G401 (cell line): ENCODE results near the gene ATG2B. TPM values are rescaled to one million over a fixed set of nuclear protein-coding genes. Genes with fewer than 3 reads are reported as not detected.

ENCODE experiments used
- DNase-seq: peaks from one replicate; pipeline ENCODE4 v3.0.0-alpha.2; 2015; ENCODE audit warnings: low spot score
- in situ Hi-C: cut with HindIII; loops from 2 replicates; pipeline ENCODE4 v1.10.0; 2016; ENCODE audit warnings: low sequenced_read_pairs, mixed read lengths
- total RNA-seq: library from RNA; depleted of rRNA; stranded (reverse); fragments of >200 nt; shearing (Covaris generic); gene quantifications from 2 replicates; pipeline ENCODE4 v1.2.3, GENCODE V29; 2014

ATG2B gene
- total RNA-seq, 1 experiment from 2014 or later = 5.5 TPM

DNA sequence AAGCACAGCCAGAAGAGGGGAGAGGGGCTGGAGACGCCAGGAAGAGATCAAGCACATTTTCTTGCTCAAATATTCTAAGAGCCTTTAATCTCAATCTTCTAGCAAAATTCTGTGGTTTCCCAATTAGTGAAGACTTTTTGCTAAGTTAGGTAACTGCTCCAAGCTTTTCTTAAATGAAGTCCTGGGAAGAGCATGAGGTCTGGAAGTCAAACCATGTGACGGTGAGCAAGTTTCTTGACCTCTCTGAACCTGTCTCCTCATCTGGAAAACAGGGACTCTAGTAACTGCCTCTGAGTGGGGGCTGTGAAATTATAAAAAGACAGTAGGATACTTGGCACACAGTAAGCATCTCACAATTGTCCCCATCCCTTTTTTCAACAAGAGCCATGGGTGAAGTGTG, 83.0 kb downstream of the ATG2B start:
- DNase-seq = no peak
- in situ Hi-C loops = no loop called here

DNA sequence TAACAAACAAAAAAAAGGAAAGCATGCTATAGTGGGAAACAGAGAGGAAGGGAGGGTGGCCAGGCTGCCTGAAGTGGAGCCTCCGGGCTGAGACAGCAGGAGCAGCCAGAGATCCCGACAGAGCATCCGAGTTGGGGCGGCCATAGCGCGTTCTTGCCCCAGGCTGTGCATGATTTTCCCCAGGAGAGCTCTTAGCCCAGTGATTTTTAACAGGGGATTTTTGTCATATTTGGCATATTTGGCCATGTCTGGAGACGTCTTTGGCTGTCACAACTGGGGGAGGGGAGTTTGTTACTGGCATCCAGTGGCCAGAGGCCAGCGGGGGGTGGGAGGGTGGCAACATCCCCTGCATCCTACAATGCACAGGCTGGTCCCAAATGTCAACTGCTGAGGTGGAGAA, 83.6 kb downstream of the ATG2B start:
- in situ Hi-C loops = no loop called here
- DNase-seq = no peak

DNA sequence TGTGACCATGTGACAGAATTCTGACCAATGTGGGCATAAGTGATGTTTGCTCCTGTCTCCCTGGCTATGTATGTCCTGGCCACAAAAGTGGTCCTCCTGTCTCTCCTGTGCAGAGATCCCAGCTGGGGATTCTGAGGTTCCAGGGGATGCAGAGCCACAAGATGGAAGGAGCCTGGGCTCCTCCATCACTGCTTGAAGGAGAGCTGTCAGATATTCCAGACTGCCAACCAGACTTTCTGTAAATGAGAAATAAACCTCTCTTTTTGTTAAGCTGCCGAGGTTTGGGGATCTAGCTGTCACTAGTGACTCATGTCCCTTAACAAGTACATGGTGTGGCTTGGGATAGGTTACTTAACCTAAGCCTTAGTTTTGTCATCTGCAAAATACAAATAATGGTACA, 85.3 kb downstream of the ATG2B start:
- no peak for DNase-seq
- in situ Hi-C loops = no loop called here

DNA sequence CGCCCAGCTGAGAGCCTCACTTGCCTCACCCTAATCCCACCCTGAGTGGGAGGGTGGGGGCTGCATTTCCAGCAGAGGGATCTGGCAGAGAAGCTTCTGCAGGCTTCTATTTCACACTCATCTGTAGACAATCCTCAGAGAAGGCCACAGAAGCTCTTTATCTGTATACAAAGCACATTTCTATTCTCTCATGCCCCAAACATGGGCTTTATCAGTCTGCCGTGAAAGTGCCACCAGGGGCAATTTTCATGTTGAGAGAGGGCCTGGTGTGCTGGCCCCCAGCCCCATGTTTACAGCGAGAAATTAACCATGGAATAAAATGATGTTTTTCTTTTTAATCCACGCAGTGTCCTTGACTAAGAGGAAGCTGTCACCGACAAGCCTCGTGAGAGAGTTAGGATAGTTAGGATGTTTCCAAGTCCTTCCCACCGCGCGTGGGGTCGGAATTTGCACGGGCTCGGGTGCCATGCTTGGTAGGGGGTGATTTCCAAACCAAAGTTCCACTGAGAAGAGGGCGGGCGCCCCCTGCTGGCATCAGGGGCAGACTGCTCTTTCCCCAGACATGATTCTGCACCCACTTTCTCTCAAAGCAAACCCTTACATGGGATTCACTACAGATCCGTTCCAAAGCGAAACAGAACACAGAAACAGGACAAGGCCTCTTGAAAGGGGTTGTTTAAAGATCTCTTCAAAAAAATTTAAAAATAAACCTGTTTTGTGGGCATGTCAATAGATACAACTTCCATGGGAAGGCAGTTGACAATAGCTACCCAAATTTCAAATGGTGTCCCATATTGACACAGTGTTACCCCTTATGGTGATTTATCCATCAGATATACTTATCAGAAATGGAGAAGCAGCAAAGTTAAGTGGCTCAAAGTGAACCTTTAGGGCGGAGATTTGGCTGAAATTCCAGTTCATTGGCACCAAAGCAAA, 87.7 kb downstream of the ATG2B start:
- in situ Hi-C loops = no loop called here
- peak; percentile 75 for DNase-seq

DNA sequence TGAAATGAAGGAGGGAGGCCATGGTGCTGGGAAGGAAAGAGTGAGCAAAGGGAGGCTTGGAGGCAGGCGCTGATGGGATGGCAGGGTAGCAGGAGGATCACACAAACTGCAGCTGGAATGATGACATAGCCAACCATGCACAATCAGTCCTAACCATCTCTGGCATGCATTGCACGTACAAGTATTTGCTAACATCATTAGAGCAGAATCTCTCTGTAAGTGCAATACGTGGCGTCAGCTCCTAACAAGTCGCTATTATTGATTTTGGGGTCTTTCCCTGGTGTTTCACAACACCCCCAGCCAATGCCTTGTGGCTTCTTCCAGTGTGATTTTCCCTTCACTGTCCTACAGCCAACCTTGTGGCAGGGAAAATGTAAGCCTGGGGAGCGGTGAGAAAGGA, 88.6 kb downstream of the ATG2B start:
- in situ Hi-C loops = no loop called here
- DNase-seq = no peak

DNA sequence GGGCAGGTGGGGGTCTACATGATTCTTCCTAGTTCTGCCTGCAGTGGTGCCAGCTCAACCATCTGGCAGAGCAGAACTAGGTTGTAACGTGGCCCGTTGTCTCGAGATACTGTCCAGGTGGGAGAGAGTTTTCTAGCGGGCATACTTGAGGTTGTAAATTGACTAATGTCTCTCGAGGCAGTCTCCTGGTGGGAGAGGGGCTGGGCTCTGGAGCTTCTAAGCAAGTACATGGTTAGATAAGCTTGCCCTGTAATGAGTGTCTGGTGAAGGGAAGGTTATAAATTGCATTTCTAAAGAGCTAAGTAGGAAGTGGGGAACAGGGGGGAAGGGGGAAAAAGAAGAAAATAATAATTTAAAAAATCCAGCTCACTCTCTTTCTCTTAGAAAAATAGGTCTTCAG, 89.0 kb downstream of the ATG2B start:
- in situ Hi-C loops = no loop called here
- DNase-seq = no peak

DNA sequence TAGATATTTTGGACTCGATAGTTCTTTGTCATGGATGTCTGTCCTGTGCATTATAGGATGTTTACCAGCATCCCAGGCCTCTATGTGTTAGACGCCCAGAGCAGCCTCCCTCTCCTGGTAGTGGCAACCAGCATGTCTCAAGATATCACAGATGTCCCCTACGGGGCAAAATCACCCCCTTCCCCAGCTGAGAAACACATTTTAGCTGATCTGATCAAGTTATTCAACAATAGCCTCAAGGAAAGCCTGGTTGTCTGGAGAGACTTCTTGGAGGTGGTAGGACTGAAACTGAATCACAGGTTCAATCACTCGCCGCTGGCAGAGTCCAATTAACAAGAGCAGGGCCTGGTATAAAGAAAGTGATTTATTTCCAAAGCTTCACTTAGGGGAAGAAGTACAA, 89.5 kb downstream of the ATG2B start:
- in situ Hi-C loops = no loop called here

DNA sequence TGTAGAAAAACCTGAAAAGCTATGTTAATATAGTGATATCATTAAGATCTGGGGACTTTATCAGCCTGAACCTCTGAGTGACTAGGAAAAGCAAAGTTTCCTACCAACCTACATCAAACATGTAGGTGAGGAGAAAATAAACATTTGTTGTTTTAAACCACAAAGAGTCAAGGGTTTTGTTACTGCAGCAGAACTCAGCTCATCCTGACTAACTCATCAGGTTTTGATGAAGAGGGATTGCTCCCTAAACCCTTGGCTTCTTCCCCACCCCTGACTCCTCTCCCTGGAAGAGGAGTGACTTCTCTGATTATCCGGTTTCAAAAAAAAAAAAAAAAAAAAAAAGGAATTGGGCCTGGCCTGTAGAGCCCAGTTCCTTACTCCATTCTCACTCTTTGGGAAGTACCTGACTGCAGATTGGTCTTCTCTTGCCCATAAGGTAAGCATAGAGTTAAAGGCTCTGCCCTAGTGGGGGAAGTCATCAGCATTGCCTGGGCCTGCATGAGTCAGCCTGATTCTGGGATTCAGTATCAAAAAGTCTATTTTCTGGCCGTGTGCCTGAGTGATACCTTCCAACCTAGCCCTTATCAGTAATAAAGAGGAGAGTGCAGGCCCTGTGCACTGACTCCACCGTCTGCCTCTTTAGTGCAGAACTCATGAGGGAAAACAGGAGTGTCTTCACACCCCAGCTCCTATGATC, 90.2 kb downstream of the ATG2B start:
- in situ Hi-C loops = no loop called here

More for the DNA sequence above, 89.5 kb downstream of the ATG2B start:
- no peak for DNase-seq

DNA sequence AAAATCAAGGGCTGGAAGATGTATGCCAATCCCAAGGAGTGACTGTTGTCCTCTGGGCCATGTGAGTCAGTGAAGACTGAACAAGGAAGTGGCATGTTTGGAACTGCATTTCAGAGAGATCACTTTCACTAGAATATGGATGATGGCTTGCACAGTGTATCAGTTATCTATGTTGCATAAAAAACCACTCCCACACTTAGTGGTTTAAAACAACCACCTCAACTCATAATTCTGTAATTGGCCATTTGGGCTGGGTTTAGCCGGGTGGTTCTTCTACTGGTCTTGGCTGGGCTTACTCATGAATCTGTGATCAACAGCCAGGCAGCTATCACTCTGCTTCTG, 91.7 kb downstream of the ATG2B start:
- in situ Hi-C loops = no loop called here
- no peak for DNase-seq

More for the DNA sequence above, 90.2 kb downstream of the ATG2B start:
- no peak for DNase-seq

DNA sequence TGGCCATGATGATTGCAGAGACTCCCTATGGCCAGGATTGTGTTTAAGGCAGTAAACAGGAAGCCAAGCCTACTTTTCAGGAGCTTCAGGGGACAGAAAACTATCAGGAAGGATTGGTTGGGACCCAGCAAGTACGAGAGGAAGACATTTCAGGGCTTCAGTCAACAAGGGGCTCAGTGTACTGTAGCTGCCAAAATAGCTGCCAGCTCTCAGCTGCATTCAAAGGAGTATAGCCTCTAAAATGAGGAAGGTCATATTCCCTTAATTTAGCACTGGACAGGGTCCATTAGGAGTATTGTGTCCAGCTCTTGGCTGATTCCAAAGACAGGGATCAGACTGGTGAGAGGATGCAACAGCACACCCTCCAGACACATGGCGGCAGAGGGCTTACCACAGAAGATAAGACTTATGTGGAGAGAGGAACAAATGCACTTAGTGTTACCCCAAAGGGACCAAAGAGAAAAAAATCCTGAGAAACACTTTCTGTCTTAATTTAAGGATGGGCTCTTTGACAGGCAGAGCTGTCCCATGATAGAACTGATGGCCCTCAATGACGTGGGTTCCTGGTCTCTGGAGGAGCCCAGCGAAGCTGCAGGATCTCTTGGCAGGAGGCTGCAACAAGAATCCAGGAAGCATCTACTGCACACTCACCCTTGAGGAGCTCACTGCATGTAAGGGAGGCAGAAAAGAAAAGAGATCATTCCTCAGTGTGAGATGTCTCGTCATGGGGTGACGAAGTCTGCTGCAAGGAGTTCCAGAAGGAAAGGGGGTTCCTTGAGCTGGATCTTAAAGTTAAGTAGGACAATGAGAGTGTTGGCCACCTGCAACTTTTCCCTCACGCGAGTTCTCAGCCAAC, 92.3 kb downstream of the ATG2B start:
- in situ Hi-C loops = no loop called here
- DNase-seq = no peak

DNA sequence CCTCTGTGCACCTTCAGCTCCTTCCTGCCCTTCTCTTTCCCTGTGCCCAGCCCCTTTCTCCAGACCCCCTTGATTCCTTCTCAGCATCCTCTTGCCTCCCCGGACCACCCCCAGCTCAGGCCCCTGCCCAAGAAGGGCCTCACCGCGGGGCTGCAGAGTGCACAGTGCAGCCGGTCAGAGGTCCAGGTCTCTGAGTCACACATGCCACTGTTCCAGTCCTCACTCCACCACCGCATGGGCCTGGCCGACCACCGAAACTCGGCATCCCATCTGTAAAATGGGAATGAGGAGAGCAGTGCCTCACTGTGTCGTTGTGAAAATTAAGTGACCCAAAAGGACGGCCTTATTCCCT, 93.8 kb downstream of the ATG2B start:
- in situ Hi-C loops = no loop called here
- no peak for DNase-seq

DNA sequence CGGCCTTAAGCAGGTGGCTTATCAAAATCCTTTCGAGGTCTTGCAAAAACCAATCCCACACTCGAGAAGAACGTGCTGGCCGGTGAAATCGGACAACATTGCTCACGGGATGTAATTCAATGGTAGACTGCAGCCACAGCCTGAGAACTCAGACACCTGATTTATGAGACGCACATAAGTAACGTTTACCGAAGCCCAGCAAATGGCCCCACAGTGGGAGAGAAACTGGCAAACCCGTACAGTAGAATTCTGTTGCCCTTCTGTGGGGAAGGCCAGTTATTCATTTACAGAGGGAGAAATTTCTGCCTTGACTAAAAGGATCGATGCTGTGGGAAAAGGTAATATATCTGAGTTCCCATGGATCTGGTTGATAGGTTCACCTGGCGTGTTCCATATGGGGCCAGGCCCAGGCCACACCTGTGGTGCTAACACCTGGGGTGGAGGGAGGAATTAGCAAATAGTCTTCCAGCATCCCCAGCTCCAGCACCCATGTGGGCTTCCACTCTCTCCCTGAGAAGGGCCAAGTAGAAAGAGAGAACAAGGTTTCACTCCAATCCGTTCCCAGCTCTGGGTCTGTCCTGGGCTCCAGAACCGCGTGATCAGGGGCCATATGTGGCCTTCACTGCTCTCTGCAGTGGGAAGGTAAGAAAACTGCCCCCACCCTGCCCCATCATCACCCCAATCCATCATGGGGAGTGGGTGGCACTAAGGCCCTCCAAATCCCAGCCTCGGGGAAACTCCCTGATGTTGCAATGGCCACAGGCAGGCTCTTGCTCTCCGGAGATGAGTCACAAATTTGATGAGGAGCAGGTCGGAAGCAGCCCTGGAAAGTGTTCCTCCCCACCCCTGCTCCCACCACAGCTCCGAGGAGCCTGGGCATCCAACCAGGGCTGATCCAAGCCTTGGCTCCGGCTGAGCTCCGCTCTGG, 94.4 kb downstream of the ATG2B start:
- in situ Hi-C loops = no loop called here
- peak; percentile 35 for DNase-seq

DNA sequence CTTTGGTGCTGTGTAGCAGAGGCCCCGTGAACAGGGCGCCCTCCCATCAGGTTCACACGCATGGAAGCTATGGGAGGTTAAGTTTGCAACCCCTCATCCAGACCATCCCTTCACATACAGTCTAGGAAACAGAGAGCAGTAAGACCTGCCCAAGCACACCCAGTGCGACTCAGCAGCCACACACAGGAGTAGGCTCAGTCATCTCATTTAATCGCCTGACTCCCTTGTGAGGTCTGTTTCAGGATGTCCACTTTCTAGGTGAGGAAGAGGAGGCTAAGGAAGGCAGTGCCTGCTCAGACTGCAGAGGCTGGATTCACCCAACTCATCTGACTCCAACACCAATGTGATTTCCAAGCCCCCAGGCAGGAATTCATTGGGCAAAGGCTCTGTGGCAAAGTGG, 95.2 kb downstream of the ATG2B start:
- in situ Hi-C loops = no loop called here
- DNase-seq = no peak

DNA sequence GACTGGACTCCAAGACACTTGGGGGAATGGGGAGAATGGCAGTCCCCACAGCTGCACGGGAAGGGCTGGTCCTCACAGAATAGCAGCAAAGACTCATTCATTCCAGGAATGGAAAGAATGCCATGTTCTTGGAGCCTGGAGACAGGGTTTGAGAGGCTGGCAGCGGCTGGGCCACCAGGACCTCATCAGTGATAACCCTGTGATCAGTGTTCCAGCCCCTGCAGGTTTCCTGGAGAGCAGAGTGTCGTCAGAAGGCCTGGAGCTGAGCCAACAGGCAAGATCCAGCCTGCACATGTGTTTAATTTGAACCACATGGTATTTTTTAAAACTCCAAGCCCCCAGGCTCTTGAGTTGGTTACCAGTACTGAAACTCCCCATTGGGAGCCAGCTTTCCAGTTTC, 95.8 kb downstream of the ATG2B start:
- in situ Hi-C loops = no loop called here

DNA sequence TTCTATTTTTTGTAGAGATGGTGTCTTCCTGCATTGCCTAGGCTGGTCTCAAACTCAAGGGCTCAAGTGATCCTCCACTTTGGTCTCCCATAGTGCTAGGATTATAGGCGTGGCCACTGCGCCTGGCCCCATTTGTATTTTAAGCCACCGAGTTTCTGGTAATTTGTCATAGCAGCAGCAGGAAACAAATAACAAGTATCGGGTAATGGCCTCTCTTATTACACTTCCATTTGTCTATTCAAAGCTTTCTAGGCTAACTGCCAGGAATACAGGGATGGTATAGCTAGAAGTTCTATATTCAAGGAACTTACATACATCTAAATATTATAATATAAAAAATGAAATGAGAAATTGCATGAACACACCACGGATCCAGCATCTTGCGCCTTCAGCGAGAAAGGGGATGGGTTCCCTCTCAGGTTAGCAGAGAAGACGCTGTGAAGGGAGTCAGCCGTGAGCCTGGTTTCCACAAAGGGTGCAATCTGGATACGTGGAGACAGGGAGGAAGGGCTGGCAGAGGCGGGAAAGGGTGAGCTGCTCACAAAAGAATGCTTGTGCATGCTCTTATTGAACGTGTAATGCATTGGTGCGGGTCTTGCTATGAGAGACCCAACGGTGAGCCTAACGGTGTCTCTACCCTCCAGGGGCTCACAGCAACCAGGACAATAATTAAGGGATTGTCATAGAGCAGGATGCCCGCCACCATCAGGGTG, 97.6 kb downstream of the ATG2B start:
- no peak for DNase-seq
- in situ Hi-C loops = no loop called here

More for the DNA sequence above, 95.8 kb downstream of the ATG2B start:
- DNase-seq = no peak

DNA sequence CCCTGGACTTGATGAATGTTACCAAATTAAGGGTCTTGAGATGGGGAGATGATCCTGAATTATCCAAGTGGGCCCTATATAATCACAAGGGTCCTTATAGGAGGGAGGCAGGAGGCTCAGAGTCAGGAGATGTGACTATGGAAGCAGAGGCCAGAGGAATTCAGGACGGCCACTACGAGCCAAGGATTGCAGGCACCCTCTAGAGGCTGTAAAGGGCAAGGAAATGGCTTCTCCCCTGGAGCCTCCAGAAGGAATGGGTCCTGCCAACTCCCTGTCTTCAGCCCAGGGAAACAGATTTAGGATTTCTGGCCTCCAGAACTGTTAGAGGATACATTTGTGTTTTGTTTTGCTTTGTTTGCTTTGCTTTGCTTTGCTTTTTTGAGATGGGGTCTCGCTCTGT, 98.3 kb downstream of the ATG2B start:
- peak; percentile 35 for DNase-seq
- in situ Hi-C loops = no loop called here

DNA sequence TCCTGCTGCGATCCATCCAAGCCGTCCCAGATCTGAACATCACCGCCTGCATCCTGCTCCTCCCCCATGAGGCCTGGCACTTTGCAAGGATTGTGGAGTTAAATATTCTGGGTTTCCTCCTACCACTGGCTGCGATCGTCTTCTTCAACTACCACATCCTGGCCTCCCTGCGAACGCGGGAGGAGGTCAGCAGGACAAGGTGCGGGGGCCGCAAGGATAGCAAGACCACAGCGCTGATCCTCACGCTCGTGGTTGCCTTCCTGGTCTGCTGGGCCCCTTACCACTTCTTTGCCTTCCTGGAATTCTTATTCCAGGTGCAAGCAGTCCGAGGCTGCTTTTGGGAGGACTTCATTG, 99.0 kb downstream of the ATG2B start:
- no peak for DNase-seq
- in situ Hi-C loops = no loop called here
